SK-N-SH (cell line): ENCODE results near the gene ARHGAP26.

Source experiments
- CTCF ChIP-seq: fragments of 200-600 bp; sonication (generic); IDR thresholded peaks from 2 replicates; pipeline ENCODE4 v1.6.1; 2017; ENCODE audit warnings: antibody characterized with exemption, mild to moderate bottlenecking, moderate library complexity
- RAD21 ChIP-seq: IDR thresholded peaks from 2 replicates; pipeline ENCODE4 v1.6.1; 2012; ENCODE audit warnings: mild to moderate bottlenecking, low read length
- REST ChIP-seq: IDR thresholded peaks from 2 replicates; pipeline ENCODE4 v1.6.1; 2012; ENCODE audit warnings: mild to moderate bottlenecking, low read depth, low read length, moderate library complexity
- RFX5 ChIP-seq: IDR thresholded peaks from 2 replicates; pipeline ENCODE4 v1.6.1; 2012; ENCODE audit warnings: mild to moderate bottlenecking, improper control_type of control experiment, low read length
- TAF1 ChIP-seq: IDR thresholded peaks from 2 replicates; pipeline ENCODE4 v1.6.1; 2012; ENCODE audit warnings: low read depth, mild to moderate bottlenecking, low read length, moderate library complexity, borderline replicate concordance

GRCh38 chr5:143271431-143271830, 501.3 kb downstream of the ARHGAP26 start:
- TF ChIP-seq TAF1 (no peak), CTCF (no peak), REST (no peak), RAD21 (no peak), RFX5 (no peak)
